GM23248 (cell line): ENCODE data around the gene MCRIP2.

ENCODE experiments used
- EZH2 ChIP-seq: fragments of 200-600 bp; sonication (generic); IDR thresholded peaks from 2 replicates; pipeline ENCODE4 v1.6.1; 2018; ENCODE audit warnings: antibody characterized with exemption, mild to moderate bottlenecking; ENCODE audit not compliant: insufficient read depth, poor library complexity, severe bottlenecking
- EZH2phosphoT487 ChIP-seq: fragments of 200-600 bp; sonication (generic); IDR thresholded peaks from 2 replicates; pipeline ENCODE4 v1.6.1; 2018; ENCODE audit warnings: antibody characterized with exemption, moderate library complexity, mild to moderate bottlenecking, low read depth; ENCODE audit not compliant: insufficient read depth

DNA sequence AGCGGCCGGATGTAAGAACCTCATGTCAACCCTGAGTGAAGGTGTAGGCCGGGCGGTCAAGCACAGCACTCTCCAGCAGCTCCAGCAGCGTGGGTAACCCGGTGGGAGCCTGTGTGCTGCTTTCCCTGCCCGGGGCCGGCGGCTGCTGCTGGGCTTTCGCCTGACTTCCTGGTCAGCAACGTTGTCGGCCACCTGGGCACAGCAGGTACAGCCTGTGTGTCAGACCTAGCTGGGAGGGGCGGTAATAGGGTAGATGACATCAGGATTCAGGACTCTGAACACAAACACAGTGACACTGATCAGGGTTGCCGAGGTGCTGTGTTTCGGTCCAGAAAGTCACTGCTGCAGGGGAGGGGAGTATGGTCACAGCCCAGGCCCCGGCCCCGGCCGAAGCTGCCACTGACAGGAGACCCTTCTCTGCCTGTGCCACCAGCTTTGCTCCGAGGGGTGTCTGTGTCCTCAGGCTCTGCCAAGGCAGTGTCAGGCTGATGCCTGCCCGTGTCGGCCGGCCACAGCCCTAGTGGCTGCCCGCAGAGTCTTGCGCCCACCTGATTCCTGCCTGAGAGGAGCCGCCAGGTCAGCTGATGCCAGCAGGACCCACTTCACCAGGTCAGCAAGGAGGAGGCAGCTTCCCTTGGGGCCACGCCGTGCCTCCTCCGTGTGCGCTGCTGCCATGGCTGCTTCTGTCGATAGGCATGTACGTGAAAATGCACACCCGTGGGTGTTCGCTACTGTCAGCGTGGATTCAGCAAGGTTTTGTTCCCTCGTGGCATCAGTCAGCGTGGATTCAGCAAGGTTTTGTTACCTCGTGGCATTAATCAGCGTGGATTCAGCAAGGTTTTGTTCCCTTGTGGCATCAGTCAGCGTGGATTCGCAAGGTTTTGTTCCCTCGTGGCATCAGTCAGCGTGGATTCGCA, 42.5 kb upstream of the MCRIP2 start:
- no peak for TF ChIP-seq EZH2phosphoT487
- no peak for TF ChIP-seq EZH2
